Activated CD8-positive, alpha-beta memory T cell treated with anti-CD3 and anti-CD28 coated beads for 1 hour (primary cell): ENCODE data around the gene HENMT1.

Experiments used
- DNase-seq, 2 donors: peaks; one replicate each; pipeline ENCODE4 v3.0.0-alpha.2; 2020; ENCODE audit warnings: low read depth in 1 of 2; ENCODE audit errors: extremely low read depth in 1 of 2

Gene HENMT1

DNA sequence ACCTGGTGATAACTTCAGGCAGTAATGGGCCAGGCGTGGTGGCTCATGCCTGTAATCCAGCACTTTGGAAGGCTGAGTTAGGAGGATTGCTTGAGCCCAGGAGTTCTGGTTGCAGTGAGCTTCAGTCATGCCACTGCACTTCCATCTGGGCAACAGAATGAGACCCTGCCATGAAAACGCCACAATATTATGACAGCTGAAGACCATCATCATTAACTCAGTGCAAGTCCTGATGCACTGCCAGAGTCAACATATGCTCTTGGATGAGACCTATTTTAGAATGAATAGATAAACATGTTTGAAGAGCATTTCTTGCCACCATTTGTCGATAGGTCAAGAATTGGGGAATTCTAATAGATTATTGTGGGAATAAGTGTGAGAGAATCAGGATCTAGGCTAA lies 26.4 kb downstream of the HENMT1 start:
- no peak for DNase-seq

DNA sequence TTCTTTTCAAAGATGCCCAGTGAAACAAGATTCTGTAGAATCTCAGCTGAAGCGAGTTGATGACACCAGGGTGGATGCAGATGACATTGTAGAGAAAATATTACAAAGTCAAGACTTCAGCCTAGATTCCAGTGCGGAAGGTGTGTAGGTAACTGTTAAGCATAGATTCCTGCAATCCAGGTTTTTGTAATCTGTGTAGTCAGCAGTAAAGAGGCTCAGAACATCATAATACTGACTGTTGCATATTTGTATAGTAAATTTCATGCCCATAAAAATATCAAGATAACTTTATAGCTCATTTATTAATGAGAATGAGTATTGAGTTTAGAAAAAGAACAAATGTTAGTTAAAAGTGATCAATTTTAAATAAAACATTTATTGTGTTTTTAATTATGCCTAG lies 32.2 kb downstream of the HENMT1 start:
- no peak for DNase-seq

DNA sequence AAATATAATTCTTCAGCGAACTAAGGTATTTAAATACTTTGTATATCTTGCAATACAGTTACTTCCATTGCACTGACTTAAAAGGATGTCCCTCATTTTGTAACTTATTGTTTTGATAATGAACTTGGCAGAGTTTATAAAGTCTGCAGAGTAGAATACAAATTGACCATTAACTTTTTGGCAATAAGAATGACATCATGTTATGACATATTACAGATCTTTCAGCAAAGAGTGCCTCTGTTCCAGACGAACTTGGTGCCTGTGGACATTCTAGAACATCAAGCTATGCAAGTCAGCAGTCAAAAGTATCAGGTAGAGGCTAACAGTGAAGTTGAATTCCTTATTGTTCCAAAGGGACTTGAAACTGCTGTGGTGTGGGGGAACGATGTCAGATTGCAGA lies 32.9 kb downstream of the HENMT1 start:
- no peak for DNase-seq

DNA sequence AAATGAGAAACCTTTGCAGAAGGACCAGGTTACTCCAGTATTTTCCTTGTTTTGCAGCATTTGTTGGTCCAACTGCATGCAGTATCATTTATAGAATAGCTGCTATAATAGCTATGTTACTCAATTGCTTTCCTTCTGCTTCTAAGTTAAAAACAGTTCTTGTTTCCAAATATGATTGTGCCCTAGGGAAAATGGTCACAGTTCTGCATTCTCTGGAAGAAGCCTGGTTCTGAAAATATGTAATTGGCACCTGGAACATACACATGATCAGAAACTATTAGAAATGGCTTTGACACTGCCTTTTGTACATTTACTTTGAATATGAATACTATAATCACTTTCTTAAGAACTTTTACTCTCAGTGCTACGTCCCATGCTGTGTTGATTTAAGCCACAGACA lies 33.6 kb downstream of the HENMT1 start:
- DNase-seq = no peak

DNA sequence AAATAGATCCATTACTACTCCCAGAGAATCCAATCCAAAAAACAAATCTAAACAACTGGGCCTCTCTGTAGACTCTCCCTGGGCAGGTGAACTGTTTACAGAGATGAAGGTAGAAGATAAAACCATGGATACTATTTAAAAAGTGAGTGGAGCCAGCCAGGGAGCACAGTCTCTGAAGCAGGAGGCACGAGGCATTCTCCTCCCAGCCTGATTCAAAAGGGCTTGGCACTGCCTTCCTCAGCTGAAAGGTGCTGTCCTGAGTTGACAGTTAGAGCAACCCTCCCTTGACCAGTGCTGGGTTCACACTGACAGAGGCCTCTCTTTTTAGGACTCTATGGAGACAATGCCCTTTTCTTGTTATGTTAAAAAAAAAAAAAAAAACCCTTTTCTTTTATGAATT lies 36.8 kb downstream of the HENMT1 start:
- DNase-seq = no peak

DNA sequence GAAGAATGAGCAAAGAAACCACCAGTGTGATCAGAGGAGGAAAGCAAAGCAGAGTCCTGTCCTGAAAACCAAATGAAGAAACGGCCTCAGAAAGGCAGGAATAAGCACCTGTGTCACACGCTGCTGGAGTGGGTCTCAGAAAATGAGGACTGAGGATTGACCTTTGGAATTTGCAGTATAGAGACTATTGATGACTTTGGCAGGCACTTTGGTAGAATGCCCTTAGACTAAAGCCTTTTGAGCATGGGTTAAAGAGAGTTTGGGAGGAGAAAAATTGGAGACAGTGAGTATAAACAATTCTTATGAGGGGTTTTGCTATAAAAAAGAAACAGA lies 43.2 kb downstream of the HENMT1 start:
- DNase-seq = no peak

DNA sequence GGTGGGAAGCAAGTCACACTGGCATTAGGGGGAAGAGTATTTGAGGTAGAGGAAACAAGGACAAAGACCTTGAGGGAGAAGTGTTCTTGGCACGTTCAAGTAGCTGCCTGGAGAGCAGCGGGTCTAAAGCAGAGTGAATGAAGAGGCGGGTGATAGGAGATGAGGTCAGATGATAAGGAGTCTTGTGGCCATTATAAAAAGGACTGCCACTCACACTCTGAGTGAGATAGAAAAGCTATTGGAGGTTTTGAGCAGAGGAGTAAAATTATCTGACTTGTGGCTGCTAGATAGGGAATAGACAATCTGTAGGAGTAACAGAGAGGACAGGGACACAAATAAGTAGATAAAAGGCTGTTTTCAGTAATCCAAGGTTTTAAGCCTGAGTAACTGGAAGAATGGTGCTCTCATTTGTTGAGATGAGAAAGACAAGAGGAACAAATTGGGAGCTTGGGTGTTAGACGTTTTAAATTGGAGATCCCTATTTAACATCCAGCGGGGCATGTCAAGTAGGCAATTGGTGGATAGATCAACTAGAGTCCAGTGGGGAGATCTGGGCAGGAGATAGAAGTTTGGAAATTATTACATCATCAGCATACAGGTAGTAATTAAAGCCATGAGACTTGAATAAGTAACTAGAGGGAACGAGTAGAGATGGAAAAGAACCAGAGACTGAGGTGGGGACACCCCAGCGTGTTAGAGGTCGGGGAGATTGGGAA lies 43.7 kb downstream of the HENMT1 start:
- no peak for DNase-seq

DNA sequence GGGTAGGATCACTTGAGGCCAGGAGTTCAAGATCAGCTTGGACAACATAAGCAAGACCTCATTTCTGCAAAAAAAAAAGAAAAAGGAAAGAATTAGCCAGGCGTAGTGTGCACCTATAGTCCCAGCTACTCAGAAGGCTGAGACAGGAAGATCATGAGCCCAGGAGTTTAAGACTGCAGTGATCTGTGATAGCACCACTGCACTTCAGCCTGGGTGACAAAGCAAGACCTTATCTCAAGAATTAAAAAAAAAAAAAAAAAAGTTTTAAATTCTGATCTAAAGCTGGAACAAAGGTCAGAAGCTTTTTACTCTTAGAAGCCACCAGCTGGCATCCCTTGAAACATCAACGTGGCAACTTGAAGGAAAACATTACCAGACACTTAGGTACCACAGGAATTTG lies 45.3 kb downstream of the HENMT1 start:
- no peak for DNase-seq

DNA sequence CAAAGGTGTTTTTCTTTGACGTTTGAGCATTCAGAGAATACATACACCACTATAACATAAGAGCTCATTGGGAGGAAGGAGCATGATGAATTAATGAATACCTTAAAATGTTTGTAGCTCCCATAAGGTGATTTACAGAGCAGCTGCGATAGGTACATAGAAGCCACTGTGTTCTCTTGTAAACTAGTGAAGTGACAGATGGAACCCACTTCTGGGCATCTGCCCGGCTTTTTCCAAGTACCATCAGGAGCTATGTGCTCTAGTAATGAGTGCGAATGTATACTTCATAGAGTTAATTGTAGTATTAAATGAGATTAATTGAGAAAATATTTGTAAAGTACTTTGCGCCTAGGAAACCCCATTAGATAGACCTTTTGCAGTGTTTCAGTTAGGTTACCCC lies 48.4 kb downstream of the HENMT1 start:
- DNase-seq = no peak

DNA sequence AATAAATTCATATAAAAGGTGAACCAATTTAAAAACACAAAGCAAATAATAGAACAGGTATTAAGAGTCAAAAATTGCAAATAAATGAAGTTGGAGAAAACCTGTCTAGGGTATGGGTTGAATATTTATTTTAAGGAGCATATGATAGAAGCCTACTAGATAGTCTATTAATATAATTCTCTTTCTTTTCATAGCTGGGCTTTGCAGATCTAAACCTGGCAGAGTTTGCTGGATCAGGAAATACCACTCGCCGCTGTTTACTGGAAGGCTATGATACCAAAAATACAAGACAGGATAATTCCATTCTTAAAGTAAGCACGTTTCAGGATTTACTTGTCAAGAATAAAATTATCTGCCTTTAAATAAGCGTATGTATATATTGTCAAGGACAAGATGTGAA lies 48.9 kb downstream of the HENMT1 start:
- DNase-seq = no peak

DNA sequence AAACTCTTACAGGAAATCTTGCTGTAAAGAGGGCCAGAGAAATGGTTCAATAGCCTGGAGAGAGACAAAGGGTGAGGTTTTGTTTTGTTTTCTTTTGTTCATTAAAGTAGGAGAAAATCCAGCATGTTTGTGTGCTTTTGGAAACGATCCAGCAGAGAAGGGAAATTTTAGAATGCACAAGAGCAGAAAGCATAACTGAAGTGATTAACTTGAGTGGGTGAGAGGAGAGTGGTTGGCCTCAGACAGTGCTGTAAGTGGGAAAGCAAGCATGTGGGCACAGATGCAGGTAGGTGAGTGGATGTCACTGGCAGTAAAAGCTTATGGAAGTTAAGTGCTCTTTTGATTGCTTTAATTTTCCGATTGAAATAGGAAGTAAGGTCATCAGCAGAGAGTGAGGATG lies 50.8 kb downstream of the HENMT1 start:
- DNase-seq = no peak

DNA sequence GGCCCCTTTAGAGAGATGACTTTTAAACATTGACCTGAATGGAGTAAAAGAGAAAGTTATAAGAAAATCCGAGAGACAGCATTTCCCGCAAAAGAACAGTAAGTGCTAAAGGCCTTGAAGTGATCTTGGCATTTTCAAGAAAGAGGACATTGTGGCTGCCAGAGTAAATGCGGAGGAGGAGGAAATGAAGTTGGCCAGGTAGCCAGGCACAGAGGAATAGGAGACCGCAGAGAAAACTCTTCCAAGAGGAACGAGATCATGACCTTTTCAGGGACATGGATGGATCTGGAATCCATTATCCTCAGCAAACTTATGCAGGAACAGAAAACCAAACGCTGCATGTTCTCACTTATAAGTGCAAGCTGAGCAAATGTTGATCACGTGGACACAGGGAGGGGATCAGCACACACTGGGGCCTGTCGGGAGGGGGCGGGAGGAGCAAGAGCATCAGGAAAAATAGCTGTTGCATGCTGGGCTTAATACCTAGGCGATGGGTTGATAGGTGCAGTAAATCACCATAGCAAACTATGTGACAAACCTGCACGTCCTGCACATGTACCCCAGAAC lies 51.3 kb downstream of the HENMT1 start:
- no peak for DNase-seq

DNA sequence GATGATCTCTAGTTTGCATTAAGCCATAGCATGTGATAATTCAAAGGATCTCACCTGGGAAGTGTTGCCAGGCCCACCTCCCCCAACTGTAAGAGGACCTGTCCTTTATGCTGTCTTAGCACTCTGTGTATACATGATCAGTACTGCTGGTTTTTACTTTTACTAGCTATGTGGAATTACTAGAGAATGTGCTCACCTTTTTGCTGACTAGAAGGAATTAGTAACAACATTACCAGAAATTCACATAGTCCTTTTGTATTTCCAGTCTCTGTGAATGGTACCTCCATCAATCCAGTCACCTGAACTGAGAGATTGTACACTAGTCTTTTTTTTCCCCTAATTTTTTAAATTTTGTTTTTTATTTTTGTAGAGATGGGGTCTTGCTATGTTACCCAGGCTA lies 54.4 kb downstream of the HENMT1 start:
- DNase-seq = no peak

DNA sequence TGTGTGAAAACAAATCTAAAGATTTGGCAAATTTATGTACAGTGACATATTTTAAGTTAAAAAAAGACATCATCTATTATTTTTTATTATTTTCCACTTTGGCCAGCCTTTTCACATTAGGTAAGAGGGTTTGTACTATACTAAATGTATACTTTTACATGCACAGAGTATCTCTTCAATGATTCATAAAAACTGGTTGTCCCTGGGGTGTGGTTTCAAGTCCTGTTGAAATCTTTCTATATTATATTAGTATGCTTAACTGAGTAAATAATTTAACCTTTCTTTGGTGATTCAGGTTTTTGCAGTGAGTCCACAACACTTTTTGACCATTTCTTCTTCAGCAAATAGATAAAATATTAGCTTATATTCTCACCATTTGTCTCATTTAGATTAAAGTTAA lies 55.3 kb downstream of the HENMT1 start:
- no peak for DNase-seq

DNA sequence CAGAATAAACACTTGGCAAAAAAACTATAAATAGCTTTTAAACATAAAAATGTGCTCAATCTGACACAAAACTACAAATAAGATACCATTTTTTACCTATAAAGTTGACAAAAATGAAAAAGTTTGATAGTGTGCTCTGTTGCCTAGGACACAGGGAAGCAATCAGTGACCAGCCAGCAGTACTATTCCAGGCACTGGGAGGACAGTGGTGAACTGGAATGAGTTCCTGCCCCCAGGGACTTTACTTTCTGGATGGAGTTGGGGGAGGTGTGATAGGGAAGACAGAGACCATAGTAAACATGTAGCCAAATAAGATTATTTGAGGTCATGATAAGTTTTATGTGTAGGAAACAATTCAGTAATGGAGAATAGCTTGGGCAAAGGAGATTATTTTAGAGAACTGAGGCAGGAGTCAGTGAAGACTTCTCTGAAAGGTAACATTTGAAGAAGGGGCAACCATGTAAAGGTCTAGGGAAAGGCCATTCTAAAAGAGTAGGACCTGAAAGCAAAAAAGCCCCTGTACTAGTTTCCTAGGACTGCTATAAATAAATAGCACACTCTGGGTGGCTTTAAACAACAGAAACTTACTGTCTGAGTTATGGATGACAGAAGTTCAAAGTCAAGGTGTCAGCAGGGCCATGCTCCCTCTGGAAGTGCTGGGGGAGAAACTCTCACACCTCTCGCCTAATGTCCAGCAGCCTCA lies 59.0 kb downstream of the HENMT1 start:
- no peak for DNase-seq

DNA sequence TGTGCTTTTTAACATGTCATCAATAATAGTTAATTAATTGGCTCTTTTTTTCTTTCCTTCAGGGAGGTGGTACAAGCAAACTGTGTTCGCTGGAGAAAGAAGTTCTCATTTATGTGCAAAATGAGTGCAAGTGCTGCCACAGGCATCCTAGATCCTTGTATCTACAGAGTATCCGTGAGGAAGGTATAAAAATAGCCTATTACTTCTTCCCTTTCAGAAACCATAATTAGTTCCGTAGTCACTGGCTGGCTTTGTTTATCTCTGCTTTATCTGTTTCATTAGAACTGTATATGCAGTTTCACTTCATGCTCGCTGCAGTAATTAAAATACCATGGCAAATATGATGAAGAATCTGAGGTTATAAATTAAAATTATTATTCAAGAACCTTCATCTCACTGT lies 60.4 kb downstream of the HENMT1 start:
- DNase-seq = no peak

DNA sequence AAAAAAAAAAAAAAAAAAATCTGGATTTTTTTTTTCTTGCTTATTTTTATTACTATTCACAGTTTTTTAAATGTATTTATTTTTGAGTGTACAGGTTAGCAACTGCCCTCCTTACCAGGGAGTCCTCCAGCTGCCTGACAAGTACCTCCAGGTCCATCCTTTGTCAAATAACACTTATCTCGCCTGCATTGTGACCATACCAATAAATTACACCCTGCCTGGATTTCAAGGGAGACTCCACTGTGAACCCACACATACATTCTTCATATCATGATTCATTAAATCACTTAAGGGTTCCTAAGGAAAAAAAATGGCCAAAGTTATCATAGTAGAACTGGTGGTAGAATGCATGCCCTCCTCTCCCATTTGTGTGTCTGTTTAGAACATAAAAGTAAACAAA lies 62.6 kb downstream of the HENMT1 start:
- DNase-seq = no peak
